ENCODE measurements around the gene OSBPL5. TPM values are rescaled to one million over a fixed set of nuclear protein-coding genes. Genes with fewer than 3 reads are reported as not detected.

Gene OSBPL5
- polyA plus RNA-seq, 2 of the 4 experiments (the other 2 are of a cell fraction): 1.6 to 4.6 TPM

DNA sequence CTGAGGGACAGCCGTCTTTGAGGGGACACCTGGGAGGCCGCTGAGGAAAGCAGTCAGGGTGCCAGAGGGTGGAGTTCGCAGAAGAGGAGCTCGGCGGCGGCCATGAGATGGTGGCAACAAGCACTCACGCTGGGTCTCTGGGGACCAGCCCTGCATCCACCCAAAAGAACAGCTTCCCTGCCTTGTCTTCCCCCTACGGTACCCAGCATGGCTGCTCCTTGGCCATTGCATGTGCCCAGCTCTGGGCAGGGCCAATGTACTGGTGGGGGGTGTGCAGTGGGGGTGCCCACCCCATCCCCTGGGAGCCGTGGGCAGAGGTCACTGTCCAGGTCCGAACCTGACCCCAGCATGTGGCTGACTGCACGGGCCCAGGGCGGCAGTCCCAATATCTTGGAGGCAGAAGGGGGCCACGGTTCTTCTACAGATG, 42.3 kb downstream of the OSBPL5 start:
- ATAC-seq: no peak

DNA sequence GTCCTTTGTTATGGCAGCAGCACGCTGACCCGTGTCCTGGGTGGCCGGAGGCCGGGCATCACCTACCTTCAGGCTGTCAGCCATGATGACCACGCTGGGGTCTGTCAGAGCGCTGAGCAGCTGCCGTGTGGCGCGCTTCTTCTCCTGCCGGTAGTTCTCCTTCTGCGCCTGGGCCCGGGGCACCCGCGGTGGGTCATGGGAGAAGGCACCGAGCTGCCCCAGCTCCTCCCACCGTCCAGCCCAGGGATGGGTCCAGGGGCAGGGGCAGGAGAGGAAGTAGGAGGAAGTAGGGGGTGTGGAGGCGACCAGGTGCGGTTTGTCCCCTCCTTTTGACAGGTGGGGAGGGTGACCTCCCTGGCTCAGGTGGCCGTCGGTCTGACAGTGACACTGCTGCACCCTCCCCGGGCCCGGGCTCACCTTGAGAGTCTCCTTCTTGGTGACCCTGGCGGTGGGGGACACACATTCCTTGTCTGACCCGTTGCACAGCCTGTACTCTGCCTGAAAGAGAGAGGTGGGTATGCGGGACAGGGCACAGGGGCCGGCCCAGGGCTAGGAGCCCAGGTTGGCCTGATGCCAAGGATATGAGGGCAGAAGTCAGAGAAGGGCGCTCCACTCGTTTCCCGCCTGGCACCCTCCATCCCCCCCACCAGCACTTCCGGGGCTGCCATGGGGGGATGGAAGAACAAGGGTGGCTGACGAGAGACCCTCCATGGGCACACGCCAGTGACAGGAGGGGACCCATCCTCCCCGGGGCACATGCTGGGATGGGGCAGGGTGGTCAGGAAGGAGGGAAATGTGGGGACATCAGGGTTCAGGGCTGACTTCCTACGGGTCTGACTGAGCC, 43.0 kb downstream of the OSBPL5 start:
- FAIRE-seq (no peak), ATAC-seq (no peak), DNase-seq (ENCODE audit: low read depth in 1 of 2, low spot score in 1 of 2) (no peak)
- WGBS (ENCODE audit: missing lambda C conversion rate): 94% methylated on average over 24 of the region's 34 CpGs
- no peak overlapping the region for H3K4me3 ChIP-seq
- H3K9me3 ChIP-seq: no peaks in the 10 kb centered on the region
- H3K4me1 ChIP-seq: peaks cover 15% of the 10 kb centered on the region
- H3K4me2 ChIP-seq: no peak overlapping the region
- H3K27ac ChIP-seq: no peak overlapping the region
- POLR2A ChIA-PET: no interaction called here
- CTCF ChIA-PET: interaction anchor here (3.5 to 4.1 kb wide), 2 partner anchors 30 to 31 kb away, joined by 13 to 17 read pairs; no protein-coding TSS in a partner anchor
- TF ChIP-seq CHD4 (IDR thresholded peaks at IDR 0.05; ENCODE audit: borderline replicate concordance) (no peak), MYC (IDR thresholded peaks at IDR 0.05; ENCODE audit: borderline replicate concordance, low read length) (no peak), RCOR1 (IDR thresholded peaks at IDR 0.05; ENCODE audit: low read depth, low read length) (no peak), EHMT2 (IDR thresholded peaks at IDR 0.05; ENCODE audit: low read depth) (no peak), NPAS2 (CRISPR knock-in tag; IDR thresholded peaks at IDR 0.05; ENCODE audit: borderline replicate concordance) (no peak), FOSB (CRISPR knock-in tag; IDR thresholded peaks at IDR 0.05) (no peak), RAD21 (conservative IDR thresholded peaks at IDR 0.05 in 1 of 2, IDR thresholded peaks at IDR 0.05 in 1 of 2) (no peak), TFCP2L1 (CRISPR knock-in tag; IDR thresholded peaks at IDR 0.05) (no peak), CBX8 (IDR thresholded peaks at IDR 0.05) (no peak), ZSCAN20 (CRISPR knock-in tag; IDR thresholded peaks at IDR 0.05) (no peak), CHD2 (IDR thresholded peaks at IDR 0.05; ENCODE audit: low read length, partially characterized antibody) (no peak), CEBPB (IDR thresholded peaks at IDR 0.05) (no peak), HOXA7 (CRISPR knock-in tag; IDR thresholded peaks at IDR 0.05) (no peak), MAZ (IDR thresholded peaks at IDR 0.05; ENCODE audit: borderline replicate concordance, low read depth, low read length) (no peak), RNF2 (IDR thresholded peaks at IDR 0.05; ENCODE audit: borderline replicate concordance, low read depth) (no peak)
- TF ChIP-seq, protein P1, sequence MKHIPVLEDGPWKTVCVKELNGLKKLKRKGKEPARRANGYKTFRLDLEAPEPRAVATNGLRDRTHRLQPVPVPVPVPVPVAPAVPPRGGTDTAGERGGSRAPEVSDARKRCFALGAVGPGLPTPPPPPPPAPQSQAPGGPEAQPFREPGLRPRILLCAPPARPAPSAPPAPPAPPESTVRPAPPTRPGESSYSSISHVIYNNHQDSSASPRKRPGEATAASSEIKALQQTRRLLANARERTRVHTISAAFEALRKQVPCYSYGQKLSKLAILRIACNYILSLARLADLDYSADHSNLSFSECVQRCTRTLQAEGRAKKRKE (CRISPR knock-in tag; IDR thresholded peaks at IDR 0.05; ENCODE audit: low read depth): no peak
- TF ChIP-seq, protein P2, sequence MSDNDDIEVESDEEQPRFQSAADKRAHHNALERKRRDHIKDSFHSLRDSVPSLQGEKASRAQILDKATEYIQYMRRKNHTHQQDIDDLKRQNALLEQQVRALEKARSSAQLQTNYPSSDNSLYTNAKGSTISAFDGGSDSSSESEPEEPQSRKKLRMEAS (IDR thresholded peaks at IDR 0.05): no peak
- TF ChIP-seq, protein P3, sequence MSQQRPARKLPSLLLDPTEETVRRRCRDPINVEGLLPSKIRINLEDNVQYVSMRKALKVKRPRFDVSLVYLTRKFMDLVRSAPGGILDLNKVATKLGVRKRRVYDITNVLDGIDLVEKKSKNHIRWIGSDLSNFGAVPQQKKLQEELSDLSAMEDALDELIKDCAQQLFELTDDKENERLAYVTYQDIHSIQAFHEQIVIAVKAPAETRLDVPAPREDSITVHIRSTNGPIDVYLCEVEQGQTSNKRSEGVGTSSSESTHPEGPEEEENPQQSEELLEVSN (IDR thresholded peaks at IDR 0.05; ENCODE audit: borderline replicate concordance, low read depth): no peak

More for the DNA sequence above, 42.3 kb downstream of the OSBPL5 start:
- ChIA-PET POLR2A (no interaction called here), CTCF (interaction anchor here (4.1 kb wide), 1 partner anchor 31 kb away, joined by 17 read pairs; no protein-coding TSS in a partner anchor)
- TF ChIP-seq JUN (IDR thresholded peaks at IDR 0.05): no peak
- no peak for TF ChIP-seq KDM5A (IDR thresholded peaks at IDR 0.05)
- no peak for TF ChIP-seq TP53 (CRISPR knock-in tag; IDR thresholded peaks at IDR 0.05)
- TF ChIP-seq HOXA7 (CRISPR knock-in tag; IDR thresholded peaks at IDR 0.05): no peak
- TF ChIP-seq, protein P4, sequence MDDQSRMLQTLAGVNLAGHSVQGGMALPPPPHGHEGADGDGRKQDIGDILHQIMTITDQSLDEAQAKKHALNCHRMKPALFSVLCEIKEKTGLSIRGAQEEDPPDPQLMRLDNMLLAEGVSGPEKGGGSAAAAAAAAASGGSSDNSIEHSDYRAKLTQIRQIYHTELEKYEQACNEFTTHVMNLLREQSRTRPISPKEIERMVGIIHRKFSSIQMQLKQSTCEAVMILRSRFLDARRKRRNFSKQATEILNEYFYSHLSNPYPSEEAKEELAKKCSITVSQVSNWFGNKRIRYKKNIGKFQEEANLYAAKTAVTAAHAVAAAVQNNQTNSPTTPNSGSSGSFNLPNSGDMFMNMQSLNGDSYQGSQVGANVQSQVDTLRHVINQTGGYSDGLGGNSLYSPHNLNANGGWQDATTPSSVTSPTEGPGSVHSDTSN (IDR thresholded peaks at IDR 0.05): no peak
- TF ChIP-seq SMC3 (IDR thresholded peaks at IDR 0.05): no peak
- TF ChIP-seq, protein P5, sequence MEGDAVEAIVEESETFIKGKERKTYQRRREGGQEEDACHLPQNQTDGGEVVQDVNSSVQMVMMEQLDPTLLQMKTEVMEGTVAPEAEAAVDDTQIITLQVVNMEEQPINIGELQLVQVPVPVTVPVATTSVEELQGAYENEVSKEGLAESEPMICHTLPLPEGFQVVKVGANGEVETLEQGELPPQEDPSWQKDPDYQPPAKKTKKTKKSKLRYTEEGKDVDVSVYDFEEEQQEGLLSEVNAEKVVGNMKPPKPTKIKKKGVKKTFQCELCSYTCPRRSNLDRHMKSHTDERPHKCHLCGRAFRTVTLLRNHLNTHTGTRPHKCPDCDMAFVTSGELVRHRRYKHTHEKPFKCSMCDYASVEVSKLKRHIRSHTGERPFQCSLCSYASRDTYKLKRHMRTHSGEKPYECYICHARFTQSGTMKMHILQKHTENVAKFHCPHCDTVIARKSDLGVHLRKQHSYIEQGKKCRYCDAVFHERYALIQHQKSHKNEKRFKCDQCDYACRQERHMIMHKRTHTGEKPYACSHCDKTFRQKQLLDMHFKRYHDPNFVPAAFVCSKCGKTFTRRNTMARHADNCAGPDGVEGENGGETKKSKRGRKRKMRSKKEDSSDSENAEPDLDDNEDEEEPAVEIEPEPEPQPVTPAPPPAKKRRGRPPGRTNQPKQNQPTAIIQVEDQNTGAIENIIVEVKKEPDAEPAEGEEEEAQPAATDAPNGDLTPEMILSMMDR (IDR thresholded peaks at IDR 0.05): no peak
- TF ChIP-seq ESRRA (IDR thresholded peaks at IDR 0.05; ENCODE audit: borderline replicate concordance, low read length): no peak
- TF ChIP-seq, protein P6, sequence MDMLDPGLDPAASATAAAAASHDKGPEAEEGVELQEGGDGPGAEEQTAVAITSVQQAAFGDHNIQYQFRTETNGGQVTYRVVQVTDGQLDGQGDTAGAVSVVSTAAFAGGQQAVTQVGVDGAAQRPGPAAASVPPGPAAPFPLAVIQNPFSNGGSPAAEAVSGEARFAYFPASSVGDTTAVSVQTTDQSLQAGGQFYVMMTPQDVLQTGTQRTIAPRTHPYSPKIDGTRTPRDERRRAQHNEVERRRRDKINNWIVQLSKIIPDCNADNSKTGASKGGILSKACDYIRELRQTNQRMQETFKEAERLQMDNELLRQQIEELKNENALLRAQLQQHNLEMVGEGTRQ (IDR thresholded peaks at IDR 0.05): no peak
- TF ChIP-seq NFE2L2 (conservative IDR thresholded peaks at IDR 0.05; ENCODE audit: low read length): no peak
- TF ChIP-seq CBX8 (IDR thresholded peaks at IDR 0.05): no peak
- TF ChIP-seq JUNB (IDR thresholded peaks at IDR 0.05): no peak
- TF ChIP-seq ZSCAN20 (CRISPR knock-in tag; IDR thresholded peaks at IDR 0.05): no peak
- no peak for TF ChIP-seq MYC (IDR thresholded peaks at IDR 0.05; ENCODE audit: borderline replicate concordance, low read length)
- no peak for TF ChIP-seq EP300 (IDR thresholded peaks at IDR 0.05)
- TF ChIP-seq, protein P7, sequence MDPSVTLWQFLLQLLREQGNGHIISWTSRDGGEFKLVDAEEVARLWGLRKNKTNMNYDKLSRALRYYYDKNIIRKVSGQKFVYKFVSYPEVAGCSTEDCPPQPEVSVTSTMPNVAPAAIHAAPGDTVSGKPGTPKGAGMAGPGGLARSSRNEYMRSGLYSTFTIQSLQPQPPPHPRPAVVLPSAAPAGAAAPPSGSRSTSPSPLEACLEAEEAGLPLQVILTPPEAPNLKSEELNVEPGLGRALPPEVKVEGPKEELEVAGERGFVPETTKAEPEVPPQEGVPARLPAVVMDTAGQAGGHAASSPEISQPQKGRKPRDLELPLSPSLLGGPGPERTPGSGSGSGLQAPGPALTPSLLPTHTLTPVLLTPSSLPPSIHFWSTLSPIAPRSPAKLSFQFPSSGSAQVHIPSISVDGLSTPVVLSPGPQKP (IDR thresholded peaks at IDR 0.05; ENCODE audit: low read depth, low read length): no peak
- no peak for TF ChIP-seq FOSL2 (IDR thresholded peaks at IDR 0.05)
- TF ChIP-seq FOSL2 (CRISPR knock-in tag; IDR thresholded peaks at IDR 0.05): no peak
- Histone ChIP-seq H3K27ac (peak overlapping the region in 1 of 2 experiments; percentile 49; a peak in 1 of 6 replicates), H3K4me2 (no peak overlapping the region), H3K4me1 (peaks cover 15% of the 10 kb centered on the region), H3K9me3 (no peaks in the 10 kb centered on the region), H3K4me3 (no peak overlapping the region)
- DNase-seq (ENCODE audit: low read depth in 1 of 2, low spot score in 1 of 2): no peak
- no peak for FAIRE-seq
- WGBS (ENCODE audit: missing lambda C conversion rate): 92% methylated on average over 12 of the region's 13 CpGs
